ENCODE measurements around the gene HACE1.

The HACE1 gene

GRCh38 chr6:104685871-104686549 lies 173.7 kb downstream of the HACE1 start:
- DNase-seq = no peak

- DNase-seq = no peak
Measured at GRCh38 chr6:104684911-104685415, 174.8 kb downstream of the HACE1 start.

DNA sequence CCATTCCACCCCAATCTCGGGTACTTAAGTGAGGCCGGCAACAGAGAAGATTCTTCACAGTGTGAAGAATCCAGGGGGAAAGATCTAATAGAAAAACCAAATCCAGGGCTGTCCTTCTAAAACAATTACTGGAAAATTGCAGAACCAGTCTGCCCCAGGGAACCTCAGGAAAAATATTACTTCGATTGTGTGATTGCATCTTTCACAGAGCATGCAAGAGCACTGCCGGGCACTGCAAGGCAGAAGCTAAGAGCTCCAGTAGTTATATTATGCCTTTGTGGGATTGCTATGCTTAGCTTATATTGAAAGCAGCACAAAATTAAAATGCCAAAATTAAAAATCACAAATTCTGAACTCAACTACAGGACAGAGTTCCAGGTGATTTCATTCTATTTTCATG lies 175.9 kb downstream of the HACE1 start:
- no peak for DNase-seq

DNA sequence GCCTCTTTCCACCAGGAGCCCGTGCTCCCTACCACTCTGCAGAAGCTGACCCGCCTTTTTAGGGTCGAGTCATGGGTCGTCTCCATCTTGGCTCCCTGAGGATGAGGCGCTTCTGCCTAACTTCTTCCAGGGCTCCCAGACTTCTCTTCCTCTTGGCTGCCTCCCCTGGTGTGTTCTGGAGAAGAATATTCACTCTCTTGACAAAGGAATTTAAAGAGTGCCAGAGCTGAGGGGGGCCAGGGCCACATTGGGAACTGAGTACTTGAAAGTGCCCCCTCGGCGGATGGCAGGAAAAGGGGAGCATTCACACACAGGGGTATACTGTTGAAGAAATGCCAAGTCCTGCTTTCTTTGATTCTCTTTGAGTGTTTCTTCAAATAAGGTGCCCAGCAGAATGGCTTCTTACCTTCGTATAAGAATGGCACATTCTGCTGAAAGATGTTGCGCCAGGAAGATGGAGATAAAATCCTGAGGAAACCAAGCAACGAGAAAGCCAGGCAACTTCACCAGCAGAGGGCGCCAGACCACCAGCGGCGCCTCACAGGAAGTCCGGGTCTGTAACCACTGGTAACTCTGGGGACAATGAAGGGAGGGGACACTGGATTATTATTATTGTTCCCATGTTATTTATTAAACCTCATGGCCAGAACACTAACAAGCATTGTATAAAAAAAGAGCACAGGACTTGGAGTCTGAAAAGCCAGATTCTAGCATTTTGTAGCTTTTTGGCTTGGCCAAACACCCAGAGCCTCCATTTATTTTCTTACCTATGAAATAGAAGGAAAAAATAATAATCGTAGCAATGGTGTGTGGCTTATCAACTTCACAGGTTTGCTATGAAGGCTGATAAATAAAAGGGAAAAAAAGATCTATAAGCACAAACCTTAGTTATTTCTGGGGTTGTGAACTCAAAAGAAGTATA lies 176.7 kb downstream of the HACE1 start:
- DNase-seq = peak; percentile 26

DNA sequence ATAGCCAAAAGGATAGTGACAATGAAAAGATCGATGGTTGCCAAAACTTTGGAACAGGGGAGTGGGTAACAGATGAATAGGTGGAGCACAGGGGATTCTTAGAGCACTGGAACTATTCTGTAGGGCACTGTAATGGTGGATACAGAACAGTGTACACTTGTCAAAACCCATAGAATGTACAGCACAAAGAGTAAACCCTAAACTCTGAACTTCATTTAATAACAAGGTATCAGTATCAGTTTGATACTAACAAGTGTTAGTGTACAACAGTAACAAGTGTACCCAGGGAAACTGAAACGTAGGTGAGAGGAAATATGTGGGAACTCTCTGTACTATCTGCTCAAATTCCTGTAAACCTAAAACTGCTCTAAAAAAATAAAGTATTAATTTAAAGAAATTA lies 179.2 kb downstream of the HACE1 start:
- no peak for DNase-seq

GRCh38 chr6:104679971-104680370 lies 179.7 kb downstream of the HACE1 start:
- DNase-seq = no peak
